Stimulated activated CD4-positive, alpha-beta T cell treated with anti-CD3 and anti-CD28 coated beads, Interleukin-15, amount 100 ng/mL, for 1 hour (primary cell): Measurements from ENCODE around the gene GALNT17.
"Not testable (repeated sequence)": the region's sequence is repeated elsewhere in the genome, so short reads cannot be mapped to it uniquely, and the experiment has no call there.

Source experiments
- DNase-seq, 2 donors: peaks; one replicate each; pipeline ENCODE4 v3.0.0-alpha.2; 2020; ENCODE audit warnings: low read depth in 1 of 2, low spot score in 1 of 2

The GALNT17 gene

GRCh38 chr7:71165708-71166107, 33.8 kb downstream of the GALNT17 start:
- no peak for DNase-seq

- DNase-seq = no peak
Measured at GRCh38 chr7:71171476-71171875, 39.5 kb downstream of the GALNT17 start.

DNA sequence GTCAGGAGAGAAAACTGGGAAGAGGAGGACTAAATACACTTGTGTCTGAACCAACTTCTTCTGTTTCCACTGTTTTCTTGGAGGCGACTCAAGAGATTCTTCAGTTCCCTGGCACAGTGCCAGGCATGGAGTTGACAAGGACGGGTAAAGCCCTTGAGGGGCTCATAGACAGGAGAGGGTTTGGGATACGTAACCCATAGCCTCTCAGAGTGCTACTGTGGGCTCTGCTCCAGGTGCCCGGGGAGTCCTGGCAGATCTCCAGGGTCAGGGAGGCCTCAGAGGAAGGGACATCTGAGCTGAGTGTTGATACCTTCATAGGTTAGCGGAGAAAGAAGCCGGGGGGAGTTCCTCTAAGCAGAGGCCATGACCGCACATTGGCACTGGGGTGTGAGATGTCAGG, 42.0 kb downstream of the GALNT17 start:
- no peak for DNase-seq

DNA sequence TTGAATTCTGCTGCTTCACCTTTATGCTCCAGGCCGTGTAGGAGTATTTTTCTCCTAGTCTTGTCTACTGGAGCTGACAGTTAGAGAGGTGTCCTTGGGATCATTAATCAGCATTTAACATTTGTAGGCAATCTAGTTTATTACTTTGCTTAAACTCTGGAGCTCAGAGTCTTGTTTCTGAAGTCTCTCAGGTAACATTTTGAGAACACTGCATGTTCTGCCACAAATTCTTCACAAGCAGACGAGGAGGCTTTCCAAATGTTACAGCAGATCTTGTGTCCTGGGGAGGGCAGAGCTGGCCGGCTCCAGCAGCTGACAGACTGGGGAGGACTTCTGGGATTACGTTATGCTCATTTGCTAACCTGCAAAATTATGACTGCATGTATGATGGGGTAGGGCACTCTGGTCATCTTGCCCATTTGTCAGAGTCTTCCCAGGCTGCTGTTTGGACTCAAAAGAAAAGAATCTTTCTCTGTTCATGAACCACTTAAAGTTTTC, 50.5 kb downstream of the GALNT17 start:
- DNase-seq = no peak

- no peak for DNase-seq
Measured at GRCh38 chr7:71184136-71184535, 52.2 kb downstream of the GALNT17 start.

- DNase-seq = no peak
Measured at GRCh38 chr7:71184609-71185008, 52.7 kb downstream of the GALNT17 start.

- DNase-seq = no peak
Measured at GRCh38 chr7:71186535-71187057, 54.7 kb downstream of the GALNT17 start.

DNA sequence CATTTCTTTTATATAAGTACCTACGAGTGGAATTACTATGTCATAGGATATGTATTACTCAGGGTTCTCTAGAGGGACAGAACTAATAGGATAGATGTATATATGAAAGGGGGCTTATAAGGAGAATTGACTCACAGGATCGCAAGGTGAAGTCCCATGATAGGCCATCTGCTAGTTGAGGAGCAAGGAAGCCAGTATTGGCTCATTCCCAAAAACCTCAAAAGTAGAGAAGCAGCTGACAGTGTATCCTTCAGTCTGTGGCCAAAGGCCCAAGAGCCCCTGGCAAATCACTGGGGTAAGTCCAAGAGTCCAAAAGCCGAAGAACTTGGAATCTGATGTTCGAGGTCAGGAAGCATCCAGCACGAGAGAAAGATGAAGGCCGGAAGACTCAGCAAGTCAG, 59.8 kb downstream of the GALNT17 start:
- no peak for DNase-seq

- no peak for DNase-seq
Measured at GRCh38 chr7:71193099-71193810, 61.3 kb downstream of the GALNT17 start.

- no peak for DNase-seq
Measured at GRCh38 chr7:71198391-71198790, 66.4 kb downstream of the GALNT17 start.

GRCh38 chr7:71198887-71199286, 66.9 kb downstream of the GALNT17 start:
- DNase-seq = no peak

GRCh38 chr7:71206184-71206583, 74.2 kb downstream of the GALNT17 start:
- no peak for DNase-seq

- no peak for DNase-seq
Measured at GRCh38 chr7:71208881-71209280, 76.9 kb downstream of the GALNT17 start.

DNA sequence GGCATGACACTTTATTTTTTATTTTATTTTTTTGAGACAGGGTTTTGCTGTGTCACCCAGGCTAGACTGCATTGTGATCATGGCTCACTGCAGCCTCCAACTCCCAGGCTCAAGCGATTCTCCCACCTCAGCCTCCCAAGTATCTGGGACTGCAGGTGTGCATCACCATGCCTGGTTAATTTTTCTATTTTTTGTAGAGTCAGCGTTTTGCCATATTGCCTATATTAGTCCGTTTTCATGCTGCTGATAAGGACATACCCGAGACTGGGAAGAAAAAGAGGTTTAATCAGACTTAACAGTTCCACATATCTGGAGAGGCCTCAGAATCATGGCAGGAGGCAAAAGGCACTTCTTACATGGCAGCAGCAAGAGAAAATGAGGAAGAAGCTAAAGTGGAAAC, 77.5 kb downstream of the GALNT17 start:
- not testable (repeated sequence) for DNase-seq

DNA sequence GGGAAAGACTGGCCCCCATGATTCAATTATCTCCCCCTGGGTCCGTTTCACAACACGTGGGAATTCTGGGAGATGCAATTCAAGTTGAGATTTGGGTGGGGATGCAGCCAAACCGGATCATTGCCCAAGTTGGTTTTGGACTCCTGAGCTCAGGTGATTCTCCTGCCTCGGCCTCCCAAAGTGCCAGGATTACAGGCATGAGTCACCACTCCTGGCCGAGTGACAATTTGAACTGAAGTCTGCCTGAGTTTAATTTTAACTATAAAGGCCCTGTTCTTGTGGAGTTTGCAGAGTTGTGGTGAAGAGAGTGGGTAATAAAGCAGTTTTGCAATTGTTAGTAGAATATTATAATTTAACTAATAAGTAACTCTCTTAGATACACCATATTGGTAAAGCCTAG, 78.3 kb downstream of the GALNT17 start:
- no peak for DNase-seq

DNA sequence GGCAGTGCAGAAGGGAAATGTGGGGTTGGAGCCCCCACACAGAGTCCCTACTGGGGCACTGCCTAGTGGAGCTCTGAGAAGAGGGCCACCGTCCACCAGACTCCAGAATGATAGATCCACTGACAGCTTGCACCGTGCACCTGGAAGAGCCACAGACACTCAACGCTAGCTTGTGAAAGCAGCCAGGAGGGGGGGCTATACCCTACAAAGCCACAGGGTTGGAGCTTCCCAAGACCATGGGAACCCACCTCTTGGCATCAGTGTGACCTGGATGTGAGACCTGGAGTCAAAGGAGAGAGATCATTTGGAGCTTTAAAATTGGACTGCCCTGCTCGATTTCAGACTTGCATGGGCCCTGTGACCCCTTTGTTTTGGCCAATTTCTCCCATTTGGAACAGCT, 80.5 kb downstream of the GALNT17 start:
- DNase-seq = not testable (repeated sequence)

- DNase-seq = no peak
Measured at GRCh38 chr7:71216211-71216610, 84.3 kb downstream of the GALNT17 start.

DNA sequence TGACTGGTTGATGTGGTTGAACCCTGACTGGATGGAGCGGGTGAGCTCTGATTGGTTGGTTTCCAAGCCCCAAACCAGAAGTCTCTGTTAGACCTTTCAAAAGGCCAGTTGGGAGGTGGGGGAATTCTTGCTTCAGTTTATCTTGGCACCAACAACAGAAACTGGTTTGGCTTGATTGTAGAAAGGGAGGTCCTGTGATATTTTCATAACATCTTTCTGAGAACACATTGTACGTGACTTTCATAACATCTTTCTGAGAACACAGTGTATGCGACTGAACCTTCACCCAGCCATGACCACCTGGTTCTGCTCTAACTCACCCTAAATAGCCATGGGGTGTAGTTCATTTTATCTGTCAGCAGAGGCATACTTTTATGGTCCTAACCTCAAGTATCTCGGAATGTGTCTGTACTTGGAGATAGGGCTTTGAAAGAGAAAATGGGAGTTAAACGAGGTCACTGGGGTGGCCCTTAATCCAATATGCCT, 88.3 kb downstream of the GALNT17 start:
- DNase-seq = no peak

- no peak for DNase-seq
Measured at GRCh38 chr7:71221049-71221448, 89.1 kb downstream of the GALNT17 start.

GRCh38 chr7:71221549-71221948, 89.6 kb downstream of the GALNT17 start:
- no peak for DNase-seq

GRCh38 chr7:71227126-71227525, 95.2 kb downstream of the GALNT17 start:
- DNase-seq = no peak

DNA sequence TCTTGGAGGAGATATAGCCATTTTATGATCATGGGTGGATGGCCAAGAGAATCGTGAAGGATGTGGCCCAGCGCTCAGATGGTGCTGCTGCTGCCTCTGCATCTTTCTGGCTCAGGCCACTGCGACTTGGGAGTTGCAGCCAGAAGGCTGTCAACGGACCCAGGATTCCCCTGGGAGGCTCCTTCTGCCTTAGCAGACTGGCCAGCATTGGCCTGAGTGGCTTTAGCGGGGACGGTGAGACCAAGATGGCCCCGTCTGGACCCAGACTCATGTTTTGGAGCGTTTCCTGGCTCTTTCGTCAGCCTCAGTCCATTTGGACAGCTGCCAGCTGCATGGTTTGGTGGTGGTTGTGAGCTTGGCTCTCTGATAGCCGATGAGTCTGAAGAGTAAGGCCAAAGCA, 97.2 kb downstream of the GALNT17 start:
- no peak for DNase-seq

DNA sequence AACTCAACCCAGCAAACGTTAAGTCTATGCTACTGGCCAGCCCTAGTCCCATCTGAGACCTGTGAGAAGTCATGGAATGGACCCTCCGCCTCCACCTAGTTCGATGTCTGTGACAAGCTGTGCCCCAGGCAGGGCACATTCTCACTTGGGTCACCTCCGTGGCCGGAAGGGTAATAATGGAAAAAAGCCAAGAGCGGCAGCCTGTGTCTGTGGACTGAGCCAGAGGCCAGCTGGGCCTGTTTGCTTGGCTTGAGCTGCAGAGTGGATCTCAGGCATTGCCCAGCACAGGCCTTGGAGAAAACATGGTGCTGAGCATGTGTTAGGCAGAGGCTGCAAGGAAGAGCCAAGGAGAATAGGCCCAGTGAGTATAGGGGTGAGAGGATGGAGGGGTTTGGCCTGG, 97.8 kb downstream of the GALNT17 start:
- DNase-seq = no peak
